HepG2 (cell line): Measurements from ENCODE around the gene PERCC1. TPM values are rescaled to one million over a fixed set of nuclear protein-coding genes. Genes with fewer than 3 reads are reported as not detected.

Experiments used
- AGO1 ChIP-seq: fragments of 200-400 bp; formaldehyde crosslinking; IDR thresholded peaks from 2 replicates; pipeline ENCODE4 v1.6.1; 2017; ENCODE audit warnings: mild to moderate bottlenecking, low read depth, low read length, moderate library complexity; ENCODE audit not compliant: poor library complexity, severe bottlenecking
- DDIT3 ChIP-seq: sonication (generic); formaldehyde crosslinking; IDR thresholded peaks from 2 replicates; pipeline ENCODE4 v1.4.0; 2020; ENCODE audit warnings: mild to moderate bottlenecking, missing genetic modification reagents
- EP300 ChIP-seq, 3 experiments: sonication (generic) in 1 of 3; formaldehyde crosslinking in 1 of 3; IDR thresholded peaks; 2 replicates each; pipeline versions ENCODE4 v1.5.1 to v1.6.1; 2011 to 2020; ENCODE audit warnings: low read depth in 2 of 3, low read length in 2 of 3, borderline replicate concordance in 1 of 3, improper control_type of control experiment in 1 of 3, mild to moderate bottlenecking in 1 of 3, missing genetic modification reagents in 1 of 3, moderate library complexity in 1 of 3
- HMG20A ChIP-seq: IDR thresholded peaks from 2 replicates; pipeline ENCODE4 v1.6.1; 2016; ENCODE audit warnings: borderline replicate concordance
- KLF16 ChIP-seq, 2 experiments: sonication (generic) in 1 of 2; formaldehyde crosslinking in 1 of 2; IDR thresholded peaks; 2 replicates each; pipeline versions ENCODE4 v1.6.1 to v1.8.0; 2016 to 2023; ENCODE audit warnings: missing genetic modification reagents in 2 of 2, missing compliant biosample characterization in 1 of 2
- NCOA1 ChIP-seq: sonication (generic); formaldehyde crosslinking; IDR thresholded peaks from 2 replicates; pipeline ENCODE4 v1.9.0; 2021; ENCODE audit warnings: missing genetic modification reagents
- NFE2 ChIP-seq: sonication (generic); formaldehyde crosslinking; IDR thresholded peaks from 2 replicates; pipeline ENCODE4 v1.4.0; 2020; ENCODE audit warnings: missing genetic modification reagents
- TAF15 ChIP-seq: fragments of 200-400 bp; formaldehyde crosslinking; IDR thresholded peaks from one replicate; pipeline ENCODE4 v1.6.1; 2018; ENCODE audit warnings: mild to moderate bottlenecking, low read depth, low read length; ENCODE audit not compliant: poor library complexity, severe bottlenecking
- THAP7 ChIP-seq: sonication (generic); formaldehyde crosslinking; IDR thresholded peaks from 2 replicates; pipeline ENCODE4 v1.8.1; 2023; ENCODE audit warnings: mild to moderate bottlenecking, missing genetic modification reagents
- YEATS2 ChIP-seq: sonication (generic); formaldehyde crosslinking; IDR thresholded peaks from 2 replicates; pipeline ENCODE4 v1.4.0; 2020; ENCODE audit warnings: missing genetic modification reagents, borderline replicate concordance
- ZBTB21 ChIP-seq: sonication (generic); formaldehyde crosslinking; IDR thresholded peaks from 2 replicates; pipeline ENCODE4 v1.4.0; 2020; ENCODE audit warnings: missing genetic modification reagents
- ZBTB34 ChIP-seq: sonication (generic); formaldehyde crosslinking; IDR thresholded peaks from 2 replicates; pipeline ENCODE4 v1.8.0; 2022; ENCODE audit warnings: mild to moderate bottlenecking, missing genetic modification reagents
- ZBTB7B ChIP-seq: sonication (generic); formaldehyde crosslinking; IDR thresholded peaks from 2 replicates; pipeline ENCODE4 v1.4.0; 2020; ENCODE audit warnings: missing genetic modification reagents
- ZNF44 ChIP-seq: sonication (generic); formaldehyde crosslinking; IDR thresholded peaks from 2 replicates; pipeline ENCODE4 v1.5.1; 2020; ENCODE audit warnings: mild to moderate bottlenecking, missing genetic modification reagents
- ZNF552 ChIP-seq: sonication (generic); formaldehyde crosslinking; IDR thresholded peaks from 2 replicates; pipeline ENCODE4 v1.9.0; 2022; ENCODE audit warnings: missing genetic modification reagents, mild to moderate bottlenecking, borderline replicate concordance
- ZNF589 ChIP-seq: sonication (generic); formaldehyde crosslinking; conservative IDR thresholded peaks from 2 replicates; pipeline ENCODE4 v1.8.0; 2022; ENCODE audit warnings: mild to moderate bottlenecking, moderate library complexity, missing genetic modification reagents
- ZNF703 ChIP-seq: sonication (generic); formaldehyde crosslinking; IDR thresholded peaks from 2 replicates; pipeline ENCODE4 v1.5.1; 2020; ENCODE audit warnings: missing genetic modification reagents, mild to moderate bottlenecking, moderate library complexity, borderline replicate concordance
- ZSCAN29 ChIP-seq: sonication (generic); formaldehyde crosslinking; conservative IDR thresholded peaks from 2 replicates; pipeline ENCODE4 v1.4.0; 2020; ENCODE audit warnings: mild to moderate bottlenecking, missing genetic modification reagents
- polyA plus RNA-seq, 8 experiments: library from polyadenylated mRNA; depleted of rRNA in 3 of 8; stranded (reverse) in 7 of 8; unstranded in 1 of 8; fragments of >200 nt; fragmentation: Illumina TruSeq in 4 of 8; extraction: Trizol in 4 of 8; gene quantifications; 2 replicates each; pipeline versions ENCODE4 v1.2.1 to v1.2.3, GENCODE V29; 2011 to 2016; ENCODE audit warnings: low read depth in 4 of 8, missing spikeins in 1 of 8, mixed read lengths in 1 of 8; ENCODE audit not compliant: insufficient read depth in 1 of 8
- total RNA-seq, 5 experiments: library from RNA; depleted of rRNA; stranded (reverse); fragments of >200 nt; fragmentation: Illumina TruSeq; extraction: Trizol; gene quantifications; 2 replicates each; pipeline ENCODE4 v1.2.3, GENCODE V29; 2016; ENCODE audit warnings: low read depth in 1 of 5
- TF ChIP-seq, protein P1 (sequence below): sonication (generic); formaldehyde crosslinking; IDR thresholded peaks from 2 replicates; pipeline ENCODE4 v1.9.0; 2022; ENCODE audit warnings: low read depth, missing genetic modification reagents
- TF ChIP-seq, protein P2 (sequence below): sonication (generic); formaldehyde crosslinking; IDR thresholded peaks from 2 replicates; pipeline ENCODE4 v1.5.1; 2020; ENCODE audit warnings: mild to moderate bottlenecking, missing genetic modification reagents, moderate library complexity
- TF ChIP-seq, protein P3 (sequence below): sonication (generic); formaldehyde crosslinking; conservative IDR thresholded peaks from 2 replicates; pipeline ENCODE4 v1.4.0; 2020; ENCODE audit warnings: missing genetic modification reagents

The PERCC1 gene
- total and polyA plus RNA-seq, 2 of the 13 experiments (the other 11 are each of a cell fraction or from before 2014, with no cell fraction given): 0.15 TPM; not detected in 1

DNA sequence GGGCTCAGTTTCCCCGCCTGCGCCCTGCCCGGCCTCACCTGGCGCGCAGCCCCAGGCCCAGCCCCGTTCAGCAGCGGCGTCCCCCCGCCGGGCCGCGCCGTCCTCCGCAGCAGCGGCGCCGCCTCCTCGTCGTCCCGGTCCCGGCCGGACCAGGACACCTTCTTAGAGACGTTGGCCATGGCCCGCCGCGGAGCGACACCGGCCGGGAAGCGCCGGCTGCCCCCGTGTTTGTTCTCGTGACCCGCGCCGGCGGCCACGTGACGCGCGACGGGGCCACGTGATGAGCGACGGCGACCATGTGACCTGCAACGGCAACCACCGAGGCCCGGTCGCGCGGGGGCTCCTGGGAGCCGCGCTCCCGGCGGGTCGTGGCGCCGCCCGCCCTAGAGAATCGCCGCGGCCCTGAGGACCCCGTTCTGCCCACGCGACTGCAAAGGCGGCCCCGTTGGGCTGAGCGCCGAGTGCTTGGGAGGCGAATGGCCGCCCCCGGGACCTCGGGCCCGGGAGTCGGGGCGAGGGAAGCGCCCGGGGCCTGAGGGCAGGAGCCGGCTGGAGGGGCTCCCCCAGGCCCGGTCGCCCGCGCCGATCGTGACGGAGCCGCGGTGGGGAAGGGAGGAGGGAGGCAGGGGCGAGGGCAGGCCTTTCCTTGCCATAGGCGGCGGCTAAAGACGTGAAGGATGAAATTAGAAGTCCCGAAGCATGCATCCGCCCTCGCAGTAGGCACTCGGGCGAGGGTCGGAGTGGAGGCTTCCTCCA lies 44.1 kb downstream of the PERCC1 start, which contains the start of gene CLCN7 (continued):
- TF ChIP-seq, protein P1, sequence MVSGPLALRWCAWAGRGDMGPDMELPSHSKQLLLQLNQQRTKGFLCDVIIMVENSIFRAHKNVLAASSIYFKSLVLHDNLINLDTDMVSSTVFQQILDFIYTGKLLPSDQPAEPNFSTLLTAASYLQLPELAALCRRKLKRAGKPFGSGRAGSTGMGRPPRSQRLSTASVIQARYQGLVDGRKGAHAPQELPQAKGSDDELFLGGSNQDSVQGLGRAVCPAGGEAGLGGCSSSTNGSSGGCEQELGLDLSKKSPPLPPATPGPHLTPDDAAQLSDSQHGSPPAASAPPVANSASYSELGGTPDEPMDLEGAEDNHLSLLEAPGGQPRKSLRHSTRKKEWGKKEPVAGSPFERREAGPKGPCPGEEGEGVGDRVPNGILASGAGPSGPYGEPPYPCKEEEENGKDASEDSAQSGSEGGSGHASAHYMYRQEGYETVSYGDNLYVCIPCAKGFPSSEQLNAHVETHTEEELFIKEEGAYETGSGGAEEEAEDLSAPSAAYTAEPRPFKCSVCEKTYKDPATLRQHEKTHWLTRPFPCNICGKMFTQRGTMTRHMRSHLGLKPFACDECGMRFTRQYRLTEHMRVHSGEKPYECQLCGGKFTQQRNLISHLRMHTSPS (CRISPR knock-in tag): peak; percentile 37; the same call in 1 of the 2 replicates
- no peak for TF ChIP-seq DDIT3
- TF ChIP-seq THAP7 (CRISPR knock-in tag): peak; percentile 49; the same call in 1 of the 2 replicates
- TF ChIP-seq ZSCAN29 (CRISPR knock-in tag): no peak
- TF ChIP-seq, protein P2, sequence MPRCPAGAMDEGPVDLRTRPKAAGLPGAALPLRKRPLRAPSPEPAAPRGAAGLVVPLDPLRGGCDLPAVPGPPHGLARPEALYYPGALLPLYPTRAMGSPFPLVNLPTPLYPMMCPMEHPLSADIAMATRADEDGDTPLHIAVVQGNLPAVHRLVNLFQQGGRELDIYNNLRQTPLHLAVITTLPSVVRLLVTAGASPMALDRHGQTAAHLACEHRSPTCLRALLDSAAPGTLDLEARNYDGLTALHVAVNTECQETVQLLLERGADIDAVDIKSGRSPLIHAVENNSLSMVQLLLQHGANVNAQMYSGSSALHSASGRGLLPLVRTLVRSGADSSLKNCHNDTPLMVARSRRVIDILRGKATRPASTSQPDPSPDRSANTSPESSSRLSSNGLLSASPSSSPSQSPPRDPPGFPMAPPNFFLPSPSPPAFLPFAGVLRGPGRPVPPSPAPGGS (CRISPR knock-in tag): peak; percentile 91
- TF ChIP-seq AGO1: no peak
- no peak for TF ChIP-seq ZBTB34 (CRISPR knock-in tag)
- peak; percentile 51; the same call in 1 of the 2 replicates for TF ChIP-seq ZBTB7B (CRISPR knock-in tag)
- no peak for TF ChIP-seq TAF15
- peak; percentile 92 for TF ChIP-seq ZNF589 (CRISPR knock-in tag)
- TF ChIP-seq, protein P3, sequence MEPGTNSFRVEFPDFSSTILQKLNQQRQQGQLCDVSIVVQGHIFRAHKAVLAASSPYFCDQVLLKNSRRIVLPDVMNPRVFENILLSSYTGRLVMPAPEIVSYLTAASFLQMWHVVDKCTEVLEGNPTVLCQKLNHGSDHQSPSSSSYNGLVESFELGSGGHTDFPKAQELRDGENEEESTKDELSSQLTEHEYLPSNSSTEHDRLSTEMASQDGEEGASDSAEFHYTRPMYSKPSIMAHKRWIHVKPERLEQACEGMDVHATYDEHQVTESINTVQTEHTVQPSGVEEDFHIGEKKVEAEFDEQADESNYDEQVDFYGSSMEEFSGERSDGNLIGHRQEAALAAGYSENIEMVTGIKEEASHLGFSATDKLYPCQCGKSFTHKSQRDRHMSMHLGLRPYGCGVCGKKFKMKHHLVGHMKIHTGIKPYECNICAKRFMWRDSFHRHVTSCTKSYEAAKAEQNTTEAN: peak; percentile 94
- peak; percentile 94 for TF ChIP-seq YEATS2 (CRISPR knock-in tag)
- no peak for TF ChIP-seq NFE2
- TF ChIP-seq EP300 (IDR thresholded peaks at IDR 0.05; ENCODE audit: low read depth in 2 of 2, low read length in 2 of 2): 0 out of 4 replicates have a peak, but pooled peaks of 1 of the 2 experiments have one; percentile 24
- peak; percentile 78 for TF ChIP-seq EP300 (CRISPR knock-in tag; IDR thresholded peaks at IDR 0.05; ENCODE audit: borderline replicate concordance)
- TF ChIP-seq KLF16 (CRISPR knock-in tag; IDR thresholded peaks at IDR 0.05): peak in 1 of 2 experiments; percentile 88; a peak in 2 of 4 replicates
- peak; percentile 58; the same call in 1 of the 2 replicates for TF ChIP-seq ZNF44 (CRISPR knock-in tag)
- TF ChIP-seq HMG20A: no peak; the same call in 1 of the 2 replicates
- TF ChIP-seq ZNF703: peak; percentile 74; the same call in 1 of the 2 replicates
- peak; percentile 56; the same call in 1 of the 2 replicates for TF ChIP-seq NCOA1
- peak; percentile 59; the same call in 1 of the 2 replicates for TF ChIP-seq ZNF552 (CRISPR knock-in tag)
- TF ChIP-seq ZBTB21 (CRISPR knock-in tag): no peak
